Hematopoietic multipotent progenitor cell (in vitro differentiated cells): ENCODE data around the gene SNRNP200. TPM values are rescaled to one million over a fixed set of nuclear protein-coding genes. Genes with fewer than 3 reads are reported as not detected.
A peak's percentile ranks its signal among the peaks of the same experiment; 100 is the strongest.
"Not testable (repeated sequence)": the region's sequence is repeated elsewhere in the genome, so short reads cannot be mapped to it uniquely, and the experiment has no call there.

Experiments
- DNase-seq, 3 donors: peaks; one replicate each; pipeline ENCODE4 v3.0.0-alpha.2; 2011 to 2015; ENCODE audit warnings: low read depth in 2 of 3, low spot score in 2 of 3
- total RNA-seq: library from RNA; depleted of rRNA; stranded (reverse); fragments of >200 nt; gene quantifications from one replicate; pipeline ENCODE4 v1.2.3, GENCODE V29; 2012

The SNRNP200 gene
- total RNA-seq, 1 donor: 149 TPM

DNA sequence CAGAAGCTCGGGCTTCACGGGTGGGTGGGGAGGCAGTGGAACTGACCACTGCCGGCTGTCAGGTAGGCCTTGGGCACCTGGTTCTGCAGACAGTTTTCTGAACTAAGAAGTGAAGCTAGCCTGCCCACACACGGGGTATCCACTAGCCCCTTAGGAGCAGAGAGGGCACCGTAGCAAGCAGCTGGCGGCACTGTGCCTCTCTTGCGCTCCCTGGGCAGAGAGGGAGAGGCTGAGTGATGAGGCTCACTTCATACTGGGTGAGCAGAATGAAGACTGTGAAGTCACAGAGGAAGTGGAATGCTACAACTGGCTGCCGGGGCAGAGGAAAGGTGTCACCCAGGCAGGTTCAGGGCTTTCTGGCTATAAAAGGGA lies 20.5 kb upstream of the SNRNP200 start:
- DNase-seq: peak in 1 of 3 donors; percentile 18

GRCh38 chr2:96325041-96325883 lies 19.9 kb upstream of the SNRNP200 start, which contains the start of gene ITPRIPL1:
ITPRIPL1 (plus strand) TSS chr2:96325317; CDS start chr2:96325840, 523 bp downstream.
- peak in 1 of 3 donors; percentile 38 for DNase-seq

DNA sequence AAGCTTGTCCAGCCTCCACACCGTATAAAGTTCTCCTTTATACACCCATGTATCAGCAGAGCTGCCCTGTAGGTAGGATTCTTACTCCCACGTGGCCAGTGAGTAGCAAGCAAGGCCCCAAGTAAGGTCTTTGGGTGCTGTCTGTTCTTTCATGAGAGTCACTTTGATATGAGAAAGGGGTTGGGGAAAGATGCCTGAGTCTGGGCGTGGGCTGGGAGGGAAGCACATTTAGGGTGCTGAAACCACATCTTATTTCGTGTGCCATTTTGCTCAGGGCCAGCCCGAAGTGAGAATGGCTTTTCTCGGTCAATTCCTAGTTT lies 19.3 kb upstream of the SNRNP200 start:
- peak in 1 of 3 donors; percentile 42 for DNase-seq

DNA sequence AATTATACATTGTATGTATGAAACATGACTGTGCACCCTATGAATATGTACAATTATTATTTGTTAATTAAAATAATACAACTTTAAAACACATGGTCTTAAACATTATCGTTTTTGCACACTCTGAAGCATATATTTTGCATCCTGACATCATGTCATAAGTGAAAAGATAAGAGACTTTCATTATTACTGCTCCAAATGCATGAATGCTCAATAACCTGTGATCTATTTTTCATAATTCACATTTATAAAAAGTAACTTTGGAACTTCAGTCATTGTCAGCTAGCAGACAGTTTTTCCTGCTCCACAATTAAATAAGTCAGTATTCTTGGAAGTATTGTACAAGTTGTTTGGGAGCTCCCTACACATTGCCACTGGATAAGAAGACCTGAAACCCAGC lies 18.5 kb upstream of the SNRNP200 start:
- no peak for DNase-seq

DNA sequence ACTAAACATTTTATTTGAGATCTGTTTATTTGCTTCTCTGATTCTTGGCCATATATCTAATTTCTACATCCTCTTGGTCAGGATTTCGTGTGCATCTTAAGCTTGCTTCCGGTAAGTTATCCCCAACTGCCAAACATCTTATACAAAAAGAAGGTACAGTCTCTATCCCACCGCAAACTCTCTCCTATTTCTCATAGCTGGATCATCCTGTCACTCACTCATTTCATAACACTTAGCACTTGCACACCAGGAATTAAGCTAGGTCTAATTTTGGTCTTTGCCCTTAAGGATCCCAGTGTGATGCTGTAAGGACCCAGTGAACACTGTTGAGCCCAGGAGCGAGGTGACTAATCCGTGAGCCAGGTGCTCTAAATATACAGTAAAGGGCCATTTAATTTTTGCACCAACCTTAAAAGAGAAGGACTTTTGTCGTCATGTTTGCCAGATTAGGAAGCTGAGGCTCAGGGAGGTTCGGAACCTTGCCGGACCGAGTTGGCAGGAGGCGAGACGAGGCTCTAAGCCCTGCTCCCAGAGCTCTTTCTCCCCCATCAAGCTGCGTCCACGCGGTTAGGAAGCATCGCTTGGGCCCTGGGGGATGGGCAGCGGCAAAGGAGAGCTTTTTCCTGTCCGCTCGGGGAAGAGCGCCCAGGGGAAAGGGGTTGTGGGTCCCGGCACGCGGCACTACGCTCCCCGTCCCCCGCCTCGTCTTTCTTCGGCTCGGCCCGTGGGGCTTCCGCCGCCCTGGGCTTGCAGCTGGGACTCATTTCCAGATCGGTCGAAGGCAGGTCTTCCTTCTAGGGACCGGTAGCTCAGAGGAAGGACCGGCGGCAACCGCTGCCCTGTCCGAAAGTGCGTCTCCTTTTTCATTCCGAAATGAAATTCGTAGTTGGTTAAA lies 15.6 kb upstream of the SNRNP200 start:
- DNase-seq: peak in 1 of 3 donors; percentile 12

GRCh38 chr2:96320326-96320725 lies 15.0 kb upstream of the SNRNP200 start:
- no peak for DNase-seq

DNA sequence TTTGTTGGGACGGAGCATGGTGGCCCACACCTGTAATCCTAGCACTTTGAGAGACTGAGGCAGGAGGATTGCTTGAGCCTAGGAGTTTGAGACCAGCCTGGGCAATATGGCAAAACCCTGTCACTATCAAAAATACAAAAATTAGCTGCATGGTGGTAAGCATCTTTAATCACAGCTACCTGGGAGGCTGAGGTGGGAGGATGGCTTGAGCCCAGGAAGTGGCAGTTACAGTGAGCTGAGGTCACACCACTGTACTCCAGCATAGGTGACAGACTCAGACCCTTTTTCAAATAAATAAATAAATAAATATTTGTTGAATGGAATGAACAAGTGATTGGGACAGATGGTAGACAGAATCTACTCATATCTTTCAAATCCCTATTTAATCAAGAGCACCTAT lies 14.1 kb upstream of the SNRNP200 start:
- DNase-seq: no peak

- no peak for DNase-seq
Observed at GRCh38 chr2:96318723-96319122, 13.4 kb upstream of the SNRNP200 start.

DNA sequence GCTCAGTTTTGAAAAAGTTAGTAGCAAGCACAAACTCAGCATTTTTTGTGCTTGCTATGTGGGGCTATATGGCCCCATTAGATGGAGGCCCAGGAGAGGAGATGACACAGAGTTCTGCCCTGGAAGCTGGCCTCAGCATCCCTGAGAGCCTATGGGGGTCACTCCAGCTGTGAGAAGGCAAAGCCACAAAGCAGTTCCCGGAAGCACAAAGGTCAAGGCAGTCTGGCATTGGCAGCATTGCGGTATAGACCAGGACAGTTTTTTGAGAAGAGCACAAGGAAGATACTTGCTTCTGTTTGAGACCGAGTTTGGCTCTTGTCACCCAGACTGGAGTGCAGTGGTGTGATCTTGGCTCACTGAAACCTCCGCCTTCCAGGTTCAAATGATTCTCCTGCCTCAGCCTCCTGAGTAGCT lies 12.2 kb upstream of the SNRNP200 start:
- no peak for DNase-seq

DNA sequence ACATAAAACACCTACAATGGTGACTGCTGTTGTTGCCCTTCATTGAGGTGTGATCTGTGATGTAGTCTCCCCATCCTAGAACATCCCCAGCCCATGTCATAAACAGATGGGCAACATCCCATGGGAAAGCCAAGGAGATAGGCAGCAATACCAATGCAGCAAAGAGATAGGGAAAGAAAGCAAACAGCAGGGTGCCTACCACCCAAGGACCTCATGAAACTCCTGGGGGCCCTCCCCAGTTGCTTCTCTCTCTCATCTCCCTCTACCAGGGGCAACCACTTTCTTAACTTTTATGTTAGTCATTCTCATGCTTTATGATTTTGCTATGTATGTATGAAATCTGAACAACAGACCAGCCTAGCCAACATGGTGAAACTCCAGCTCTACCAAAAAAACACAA lies 11.7 kb upstream of the SNRNP200 start:
- DNase-seq: no peak

GRCh38 chr2:96315400-96316071 lies 10.2 kb upstream of the SNRNP200 start:
- DNase-seq: peak in 1 of 3 donors; percentile 64

DNA sequence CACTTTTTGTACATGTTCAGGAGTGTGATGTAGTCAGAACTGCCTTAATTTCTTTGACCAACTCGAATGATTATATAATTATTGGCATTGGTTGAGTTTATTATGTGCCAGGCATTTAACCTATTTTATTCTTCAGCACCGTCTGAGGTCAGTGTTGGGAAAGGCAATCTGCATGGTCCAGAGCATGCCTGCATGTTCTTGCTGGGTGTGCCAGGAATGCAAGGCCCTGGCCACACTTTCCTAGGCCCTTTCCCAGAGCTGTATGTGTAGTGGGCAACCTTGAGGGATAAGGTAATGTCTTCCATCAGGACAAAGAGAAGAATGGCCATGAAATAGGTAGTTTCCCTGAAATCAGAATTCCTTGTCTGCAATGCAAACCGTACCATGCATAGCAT lies 9.7 kb upstream of the SNRNP200 start:
- DNase-seq: no peak

- DNase-seq: no peak
Observed at GRCh38 chr2:96308248-96308647, 2.9 kb upstream of the SNRNP200 start.

- DNase-seq: no peak
Observed at GRCh38 chr2:96306370-96306769, 1.0 kb upstream of the SNRNP200 start.

GRCh38 chr2:96305979-96306308 lies 598 bp upstream of the SNRNP200 start:
- no peak for DNase-seq

GRCh38 chr2:96304606-96305005 lies 740 bp downstream of the SNRNP200 start:
- no peak for DNase-seq

GRCh38 chr2:96301865-96302264 lies 3.5 kb downstream of the SNRNP200 start:
- DNase-seq: no peak

- no peak for DNase-seq
Observed at GRCh38 chr2:96296925-96297324, 8.4 kb downstream of the SNRNP200 start.

DNA sequence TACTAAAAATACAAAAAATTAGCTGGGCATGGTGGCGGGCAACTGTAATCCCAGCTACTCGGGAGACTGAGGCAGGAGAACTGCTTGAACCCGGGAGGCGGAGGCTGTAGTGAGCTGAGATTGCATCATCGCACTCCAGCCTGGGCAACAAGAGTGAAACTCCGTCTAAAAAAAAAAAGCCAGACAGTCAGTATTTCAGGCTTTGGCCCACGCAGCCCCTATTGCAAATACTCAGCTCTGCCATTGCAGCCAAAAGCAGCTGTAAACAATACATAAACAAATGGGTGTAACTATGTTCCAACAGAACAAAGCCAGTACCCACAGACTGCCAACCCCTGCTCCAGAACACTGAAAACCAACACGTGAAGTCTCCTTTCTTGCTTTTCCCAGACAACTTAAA lies 11.1 kb downstream of the SNRNP200 start:
- DNase-seq: not testable (repeated sequence)

DNA sequence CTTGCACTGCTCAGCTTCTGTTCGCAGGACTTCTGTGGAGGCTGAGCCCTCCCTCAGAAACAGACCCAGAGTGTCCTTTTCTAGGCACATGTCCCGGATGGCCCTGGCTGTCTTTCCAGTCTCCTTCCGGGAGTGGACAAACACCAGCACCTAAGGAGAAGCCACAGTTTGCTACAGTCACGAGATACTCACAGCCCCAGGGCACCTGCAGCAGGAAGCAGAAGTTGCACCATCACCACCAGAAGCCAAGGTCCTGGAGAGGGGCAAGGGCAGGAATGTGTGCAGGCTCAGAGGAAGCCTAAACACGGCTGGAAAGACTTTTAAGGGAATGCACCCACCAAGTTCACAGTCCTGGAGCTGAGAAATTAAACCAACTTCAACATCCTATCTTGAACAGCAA lies 13.6 kb downstream of the SNRNP200 start:
- no peak for DNase-seq

- DNase-seq: no peak
Observed at GRCh38 chr2:96287273-96287856, 18.0 kb downstream of the SNRNP200 start.
